ENCODE data around the gene DDX42.
"Not testable (repeated sequence)": the region's sequence is repeated elsewhere in the genome, so short reads cannot be mapped to it uniquely, and the experiment has no call there.

The DDX42 gene

GRCh38 chr17:63841350-63842172 lies 67.6 kb downstream of the DDX42 start:
- DNase-seq: no peak

DNA sequence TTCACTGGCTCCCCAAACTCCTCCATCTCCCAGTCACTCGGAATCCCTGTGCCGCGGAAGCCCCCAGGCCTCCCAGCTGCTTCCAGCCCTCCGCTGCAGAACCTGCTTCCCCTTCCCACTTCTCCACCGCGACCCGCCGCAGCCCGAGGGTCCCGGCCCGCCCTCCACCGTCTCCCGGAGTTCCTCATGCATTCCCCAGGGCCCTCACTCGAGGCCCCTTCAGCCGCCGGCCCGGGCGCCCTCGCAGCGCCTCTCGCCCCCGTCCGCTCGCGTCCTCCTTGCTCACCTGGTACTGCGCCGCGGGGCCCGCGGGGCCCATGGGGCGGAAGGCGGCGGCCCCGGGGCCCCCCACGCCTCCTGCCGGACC lies 68.2 kb downstream of the DDX42 start:
- no peak for DNase-seq

GRCh38 chr17:63842540-63843386 lies 68.8 kb downstream of the DDX42 start, which contains the start of gene SMARCD2:
Gene SMARCD2 (minus strand): TSS chr17:63842685. CDS start chr17:63842674, 11 bp downstream.
- peak; percentile 99 for DNase-seq

DNA sequence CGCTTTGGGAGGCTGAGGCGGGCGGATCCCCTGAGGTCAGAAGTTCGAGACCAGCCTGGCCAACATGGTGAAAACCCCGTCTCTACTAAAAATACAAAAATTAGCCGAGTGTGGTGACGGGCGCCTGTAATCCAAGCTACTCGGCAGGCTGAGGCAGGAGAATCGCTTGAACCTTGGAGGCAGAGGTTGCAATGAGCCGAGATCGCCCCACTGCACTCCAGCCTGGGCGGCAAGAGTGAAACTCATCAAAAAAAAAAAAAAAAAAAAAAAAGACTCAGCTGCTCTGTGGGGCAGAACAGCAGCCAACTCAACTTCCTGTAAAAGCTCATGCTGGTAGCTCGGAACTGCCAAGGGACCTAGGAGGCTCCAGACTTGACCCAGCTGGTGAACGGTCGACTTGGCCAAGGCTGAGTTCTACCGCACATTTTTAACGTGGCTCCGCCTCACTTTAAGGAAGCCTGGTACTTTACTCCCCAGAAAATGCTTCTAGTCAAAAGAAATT lies 69.5 kb downstream of the DDX42 start:
- DNase-seq: peak; percentile 52

DNA sequence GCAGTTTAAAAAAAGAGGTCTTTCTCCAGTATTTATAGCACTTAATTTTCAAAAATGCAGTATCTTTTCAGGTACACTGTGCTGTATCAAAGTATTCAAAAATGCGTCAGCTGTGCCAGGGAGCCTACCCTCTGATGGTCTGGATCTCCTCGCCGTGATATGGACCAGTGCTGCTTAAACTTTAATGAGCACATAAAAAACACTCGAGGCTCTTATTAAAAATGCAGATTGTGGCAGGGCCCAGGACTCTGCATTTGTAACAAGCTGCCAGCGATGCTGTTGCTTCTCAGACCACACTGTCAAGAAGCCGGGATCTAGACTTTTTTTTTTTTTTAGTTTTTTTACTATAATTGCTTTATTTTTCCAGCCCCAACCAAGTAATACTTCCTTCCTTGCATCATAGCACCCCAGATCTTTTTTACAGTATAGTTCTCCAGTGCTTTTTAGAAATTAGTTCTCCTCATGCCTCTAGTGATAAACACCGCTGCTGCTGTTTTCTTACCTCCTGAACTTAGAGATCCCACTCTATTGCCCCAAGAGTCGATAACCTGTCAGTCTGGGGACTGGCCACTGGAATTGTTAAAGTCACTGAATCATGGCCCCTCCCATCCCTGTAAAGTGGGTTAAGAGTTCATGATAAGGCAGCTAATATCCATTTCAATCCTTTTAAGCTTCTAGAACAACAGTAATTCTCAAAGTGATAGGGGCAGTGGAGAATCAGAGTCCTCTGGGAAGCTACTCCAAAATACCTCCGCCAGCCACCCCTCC lies 70.1 kb downstream of the DDX42 start:
- DNase-seq: no peak

DNA sequence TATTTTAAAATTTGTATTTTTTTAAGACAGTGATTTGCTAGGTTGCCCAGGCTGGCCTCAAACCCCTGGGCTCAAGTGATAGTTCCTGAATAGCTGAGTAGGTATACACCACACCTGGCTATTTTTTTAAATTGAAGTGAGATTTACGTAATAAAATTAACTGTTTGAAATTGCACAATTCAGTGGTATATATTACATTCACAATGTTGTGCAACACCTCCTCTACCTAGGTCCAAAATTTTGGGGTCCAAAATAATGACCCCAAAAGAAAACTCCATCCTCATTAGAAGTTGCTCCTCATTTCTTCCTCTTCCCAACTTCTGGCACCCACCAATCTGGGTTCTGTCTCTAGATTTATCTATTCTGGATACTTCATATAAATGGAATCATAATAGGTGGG lies 71.5 kb downstream of the DDX42 start:
- no peak for DNase-seq

DNA sequence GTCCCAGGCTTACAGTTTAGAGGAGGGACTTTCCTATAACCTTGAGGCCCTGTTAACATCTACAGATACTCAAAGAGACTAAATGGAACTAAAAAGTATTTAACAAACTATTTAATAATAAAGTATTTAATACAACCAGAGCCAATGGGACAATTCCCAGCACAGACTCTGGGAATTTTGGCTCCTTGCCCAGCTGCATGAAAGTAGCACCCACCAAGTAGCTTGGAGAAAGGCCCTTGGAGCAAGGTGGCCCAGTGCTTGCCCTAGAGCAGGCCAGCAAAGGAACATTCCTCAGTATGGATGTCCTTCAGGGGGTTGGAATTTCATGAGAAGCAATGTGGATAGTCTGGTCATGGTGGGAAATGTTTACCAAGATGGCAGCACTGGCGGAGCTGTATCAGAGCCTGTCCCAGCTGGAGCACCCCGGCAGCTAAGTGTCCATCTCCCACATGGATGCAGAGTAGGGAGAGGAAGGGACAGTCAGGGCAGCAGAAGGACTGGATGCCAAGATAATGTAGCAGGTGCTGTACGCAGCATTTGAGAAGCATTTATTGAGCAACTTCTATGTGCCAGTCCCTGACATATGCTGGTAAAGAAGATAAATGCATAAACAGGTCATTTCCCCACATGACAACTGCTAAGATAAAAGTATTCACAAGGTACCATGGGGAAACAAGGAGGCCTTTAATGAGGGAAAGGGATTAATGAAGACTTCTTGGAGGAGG lies 73.7 kb downstream of the DDX42 start:
- no peak for DNase-seq

DNA sequence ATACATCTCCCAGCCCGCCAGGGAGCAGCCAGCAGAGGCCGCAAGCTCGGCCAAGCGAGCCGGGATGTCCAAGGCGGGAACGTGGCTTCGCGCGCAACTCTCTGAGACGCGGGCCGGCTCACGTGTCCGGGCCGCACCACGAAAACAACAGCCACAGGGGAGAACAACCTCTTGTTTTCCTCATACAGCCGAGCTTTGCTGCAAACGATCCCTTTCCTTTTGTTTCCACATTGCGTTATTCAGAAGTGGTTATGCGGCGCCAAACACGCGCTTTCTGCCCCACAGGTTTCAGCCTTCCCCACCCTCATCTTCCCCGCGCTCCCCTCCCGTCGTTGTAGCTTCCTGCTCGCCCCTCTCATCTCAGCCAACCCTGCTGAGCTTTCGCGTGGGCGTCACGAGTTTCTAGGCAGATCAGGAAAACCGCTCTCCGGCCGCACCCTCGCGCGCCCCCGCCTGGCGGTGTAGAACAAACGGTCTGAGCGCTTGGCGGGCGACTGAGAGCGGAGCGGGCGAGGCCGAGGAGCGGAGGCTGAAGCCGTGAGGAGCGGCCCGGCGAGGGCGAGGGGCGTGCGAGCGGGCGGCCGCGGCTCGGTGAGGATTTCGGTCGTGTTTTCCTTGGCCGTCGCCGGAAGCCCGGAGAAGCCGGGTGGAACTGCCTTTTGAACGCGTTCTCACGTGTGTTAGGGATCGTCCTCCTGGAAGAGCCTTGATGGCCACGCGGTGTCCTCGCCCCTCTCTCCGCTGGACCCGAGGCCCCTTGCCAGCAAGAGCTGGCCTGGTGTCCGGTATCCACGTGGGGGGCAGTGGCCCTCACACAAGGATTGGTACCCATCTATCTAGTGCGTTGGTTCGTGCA lies 75.1 kb downstream of the DDX42 start:
- peak; percentile 95 for DNase-seq

DNA sequence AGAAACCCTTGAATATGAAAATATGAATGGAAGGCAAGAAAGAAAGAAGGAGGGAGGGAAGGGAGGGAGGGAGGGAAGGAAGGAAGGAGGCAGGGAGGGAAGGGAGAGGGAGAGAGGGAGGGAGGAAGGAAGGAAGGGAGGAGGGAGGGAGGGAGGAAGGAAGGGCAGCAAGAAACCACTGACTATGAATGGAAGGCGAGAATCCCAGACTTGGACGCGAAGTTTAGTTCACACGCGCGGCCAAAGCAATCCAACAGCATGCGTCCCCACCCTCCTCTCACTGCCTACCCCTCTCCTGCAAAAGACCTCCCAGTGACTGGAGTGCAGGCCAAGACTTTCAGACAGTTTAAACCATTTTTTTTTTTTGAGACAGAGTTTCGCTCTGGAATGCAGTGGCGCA lies 76.4 kb downstream of the DDX42 start:
- DNase-seq: no peak

- DNase-seq: no peak
Observed at GRCh38 chr17:63853260-63853659, 79.3 kb downstream of the DDX42 start.

- DNase-seq: no peak
Observed at GRCh38 chr17:63854709-63855108, 80.7 kb downstream of the DDX42 start.

GRCh38 chr17:63855185-63855584 lies 81.2 kb downstream of the DDX42 start:
- DNase-seq: no peak

DNA sequence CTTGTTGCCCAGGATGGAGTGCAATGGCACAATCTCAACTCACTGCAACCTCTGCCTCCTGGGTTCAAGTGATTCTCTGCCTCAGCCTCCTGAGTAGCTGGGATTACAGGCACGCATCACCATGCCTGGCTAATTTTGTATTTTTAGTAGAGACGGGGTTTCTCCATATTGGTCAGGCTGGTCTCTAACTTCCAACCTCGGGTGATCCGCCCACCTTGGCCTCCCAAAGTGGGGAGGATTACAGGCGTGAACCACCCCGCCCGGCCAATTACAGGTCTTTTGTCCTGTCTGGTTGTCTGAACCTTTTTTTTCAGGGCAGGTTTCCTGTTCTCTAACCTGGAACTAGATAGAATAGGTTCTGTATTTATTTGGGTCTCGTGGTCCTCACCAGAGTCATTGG lies 82.5 kb downstream of the DDX42 start:
- DNase-seq: not testable (repeated sequence)

- no peak for DNase-seq
Observed at GRCh38 chr17:63859257-63859656, 85.3 kb downstream of the DDX42 start.

GRCh38 chr17:63866625-63867024 lies 92.7 kb downstream of the DDX42 start:
- DNase-seq: not testable (repeated sequence)
